ENCODE measurements around the gene CDC14A.

DNA sequence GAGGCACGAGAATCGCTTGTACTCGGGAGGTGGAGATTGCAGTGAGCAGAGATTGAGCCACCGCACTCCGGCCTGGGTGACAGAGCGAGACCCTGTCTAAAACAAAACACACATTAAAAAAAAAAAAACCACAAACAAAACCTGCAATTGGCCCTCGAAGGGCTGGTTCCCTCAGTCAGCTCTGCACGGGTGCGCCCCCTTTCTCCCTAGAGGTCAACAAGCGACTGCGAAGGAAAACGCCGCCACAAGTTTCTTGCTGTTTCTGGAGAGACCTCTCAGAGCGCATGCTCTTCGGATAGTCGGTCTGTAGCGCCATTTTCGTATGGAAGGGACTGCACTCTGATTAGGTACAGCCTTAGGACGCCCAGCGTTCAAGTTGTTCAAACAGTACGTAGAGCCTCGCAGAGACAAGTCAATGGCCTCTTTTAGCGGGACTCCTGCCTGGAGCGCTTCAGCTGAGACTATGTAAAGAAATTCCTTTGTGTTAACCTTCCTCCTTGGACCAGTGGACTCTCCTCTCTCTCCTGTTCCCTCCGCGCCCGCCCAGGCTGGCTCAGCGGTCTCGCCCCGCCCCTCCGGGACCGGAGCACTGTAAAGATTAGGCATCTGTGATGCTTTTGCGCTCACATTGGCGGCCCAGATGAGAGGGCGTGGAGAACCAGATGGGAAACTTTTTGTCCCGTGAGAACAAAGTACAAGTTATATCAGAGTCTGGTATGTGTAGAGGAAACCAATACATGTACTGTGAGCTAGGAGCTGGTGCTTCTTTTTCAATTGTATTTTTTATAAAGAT, 1.0 kb upstream of the CDC14A start:
- TF ChIP-seq, protein P1, sequence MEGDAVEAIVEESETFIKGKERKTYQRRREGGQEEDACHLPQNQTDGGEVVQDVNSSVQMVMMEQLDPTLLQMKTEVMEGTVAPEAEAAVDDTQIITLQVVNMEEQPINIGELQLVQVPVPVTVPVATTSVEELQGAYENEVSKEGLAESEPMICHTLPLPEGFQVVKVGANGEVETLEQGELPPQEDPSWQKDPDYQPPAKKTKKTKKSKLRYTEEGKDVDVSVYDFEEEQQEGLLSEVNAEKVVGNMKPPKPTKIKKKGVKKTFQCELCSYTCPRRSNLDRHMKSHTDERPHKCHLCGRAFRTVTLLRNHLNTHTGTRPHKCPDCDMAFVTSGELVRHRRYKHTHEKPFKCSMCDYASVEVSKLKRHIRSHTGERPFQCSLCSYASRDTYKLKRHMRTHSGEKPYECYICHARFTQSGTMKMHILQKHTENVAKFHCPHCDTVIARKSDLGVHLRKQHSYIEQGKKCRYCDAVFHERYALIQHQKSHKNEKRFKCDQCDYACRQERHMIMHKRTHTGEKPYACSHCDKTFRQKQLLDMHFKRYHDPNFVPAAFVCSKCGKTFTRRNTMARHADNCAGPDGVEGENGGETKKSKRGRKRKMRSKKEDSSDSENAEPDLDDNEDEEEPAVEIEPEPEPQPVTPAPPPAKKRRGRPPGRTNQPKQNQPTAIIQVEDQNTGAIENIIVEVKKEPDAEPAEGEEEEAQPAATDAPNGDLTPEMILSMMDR (IDR thresholded peaks at IDR 0.05), result peak in 3 of 5 experiments; percentile 10 to 31 (median 18)
- peak in 1 of 2 donors; percentile 75 for TF ChIP-seq EP300 (IDR thresholded peaks at IDR 0.05)

Measured in tibial nerve (tissue), 4 donors.